CD4-positive, alpha-beta T cell treated with Interleukin-21 for 1 hour (primary cell): ENCODE data around the gene P3R3URF.

Experiments
- DNase-seq: peaks from one replicate; pipeline ENCODE4 v3.0.0-alpha.2; 2020

Gene P3R3URF

GRCh38 chr1:46193285-46193684, 17.0 kb upstream of the P3R3URF start:
- no peak for DNase-seq

GRCh38 chr1:46192171-46192570, 15.9 kb upstream of the P3R3URF start:
- no peak for DNase-seq

GRCh38 chr1:46191033-46191701, 14.9 kb upstream of the P3R3URF start:
- no peak for DNase-seq

GRCh38 chr1:46190539-46190938, 14.3 kb upstream of the P3R3URF start:
- no peak for DNase-seq

DNA sequence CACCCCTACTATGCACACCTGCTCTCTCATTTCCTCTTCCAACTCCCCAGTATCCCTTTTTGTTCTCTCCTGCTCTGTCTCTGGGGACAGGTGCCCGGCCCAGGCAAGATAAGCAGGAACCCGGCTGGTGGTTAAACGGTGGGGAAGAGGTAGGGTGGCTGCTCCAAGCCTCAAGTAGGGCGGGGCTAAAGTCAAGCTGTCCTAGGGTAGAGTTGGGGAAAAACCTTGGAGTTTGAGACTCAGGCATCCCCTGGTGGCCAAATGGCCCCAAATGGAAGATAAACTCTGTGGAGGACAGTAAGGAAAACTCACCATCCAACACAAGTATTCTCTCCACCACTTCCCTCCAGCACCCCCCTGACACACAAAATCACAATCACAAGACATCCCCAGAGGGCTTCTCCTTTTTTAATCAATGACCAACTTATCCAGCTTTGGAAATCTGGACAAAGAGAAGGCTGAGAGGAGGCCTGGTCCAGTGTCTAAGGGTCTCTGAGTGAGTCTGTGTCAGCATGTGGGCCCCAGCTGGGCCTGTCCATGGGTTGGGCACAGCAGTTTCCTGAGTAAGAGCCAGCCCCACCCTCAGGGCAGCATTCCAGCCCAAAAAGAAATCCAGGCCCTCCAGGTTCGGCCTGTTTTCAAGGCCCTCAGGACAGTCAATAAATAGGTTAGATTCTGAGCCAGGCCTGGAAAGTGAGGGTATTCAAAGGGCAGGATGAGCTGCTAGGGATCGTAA, 12.2 kb upstream of the P3R3URF start:
- no peak for DNase-seq

DNA sequence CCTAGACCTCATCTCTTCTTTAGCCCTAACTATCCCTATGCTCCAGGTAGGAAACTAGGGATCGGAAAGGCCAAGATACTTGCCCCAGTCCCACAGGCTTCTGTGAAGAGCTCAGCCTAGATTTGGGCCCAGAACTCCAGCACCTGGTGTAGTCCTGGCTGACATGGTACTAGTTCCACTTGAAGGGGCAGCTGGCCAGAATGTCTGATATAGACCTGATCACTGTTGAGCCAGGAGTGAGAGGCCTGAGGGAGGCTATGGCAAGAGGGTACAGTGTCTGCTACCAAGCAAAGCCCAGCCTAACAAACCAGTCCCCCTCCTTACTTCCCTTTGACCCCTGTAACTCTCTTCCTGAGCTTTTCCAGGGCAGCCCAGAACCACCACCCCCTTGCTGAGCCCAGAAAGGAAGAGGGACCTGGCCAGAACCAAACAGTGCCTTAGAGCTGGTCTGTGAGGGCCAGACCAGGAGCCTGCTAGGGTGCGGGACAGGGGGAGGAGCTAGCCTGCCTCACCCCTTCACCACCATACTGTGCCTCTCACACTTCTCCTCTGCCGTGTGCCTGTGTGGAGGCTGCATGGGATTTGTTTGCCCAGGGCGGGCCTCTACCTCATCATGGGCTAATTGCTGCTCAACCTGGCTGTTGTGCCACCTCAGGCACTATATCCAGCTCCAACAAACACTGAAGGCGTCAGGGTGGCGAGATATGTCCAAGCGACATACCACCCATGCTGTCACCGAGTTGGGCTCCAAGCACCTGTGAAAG, 11.0 kb upstream of the P3R3URF start:
- no peak for DNase-seq

DNA sequence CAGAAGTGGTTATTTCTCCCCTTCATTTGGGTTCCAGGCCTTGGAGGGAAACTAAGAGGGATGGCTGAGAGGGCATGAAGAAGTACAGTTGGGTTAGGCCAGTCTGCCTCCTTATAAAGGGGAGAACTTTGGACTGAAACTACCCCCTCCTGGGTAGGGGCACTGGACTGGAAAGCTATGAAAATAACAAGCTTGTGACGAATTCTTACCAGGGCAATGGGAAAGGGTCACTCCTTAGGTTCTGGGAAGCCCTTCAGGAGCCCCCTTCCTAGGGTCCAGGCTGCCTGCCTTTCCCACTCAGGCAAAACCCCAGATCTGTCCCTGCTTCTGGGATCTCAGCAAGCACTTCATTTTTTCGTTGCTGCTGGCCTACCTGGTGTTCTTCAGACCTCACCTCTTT, 9.8 kb upstream of the P3R3URF start:
- DNase-seq, result no peak

DNA sequence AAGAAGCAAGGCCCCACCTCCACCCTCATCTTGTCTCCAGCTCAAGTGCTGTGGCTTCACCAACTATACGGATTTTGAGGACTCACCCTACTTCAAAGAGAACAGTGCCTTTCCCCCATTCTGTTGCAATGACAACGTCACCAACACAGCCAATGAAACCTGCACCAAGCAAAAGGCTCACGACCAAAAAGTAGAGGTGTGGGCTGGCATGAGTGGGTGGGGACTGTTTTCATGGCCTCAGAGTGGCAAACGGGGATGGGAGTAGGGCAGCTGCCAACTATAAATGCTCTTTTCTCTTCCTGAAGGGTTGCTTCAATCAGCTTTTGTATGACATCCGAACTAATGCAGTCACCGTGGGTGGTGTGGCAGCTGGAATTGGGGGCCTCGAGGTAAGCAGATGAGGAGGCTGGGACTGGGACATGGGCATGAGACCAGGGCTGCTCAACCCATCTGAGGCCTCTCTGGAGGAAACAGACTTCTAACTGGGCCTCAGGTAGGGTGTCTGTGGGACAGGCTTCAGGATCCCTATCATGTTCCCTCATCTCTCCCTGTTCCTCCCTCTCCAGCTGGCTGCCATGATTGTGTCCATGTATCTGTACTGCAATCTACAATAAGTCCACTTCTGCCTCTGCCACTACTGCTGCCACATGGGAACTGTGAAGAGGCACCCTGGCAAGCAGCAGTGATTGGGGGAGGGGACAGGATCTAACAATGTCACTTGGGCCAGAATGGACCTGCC, 8.8 kb upstream of the P3R3URF start:
- DNase-seq, result no peak

DNA sequence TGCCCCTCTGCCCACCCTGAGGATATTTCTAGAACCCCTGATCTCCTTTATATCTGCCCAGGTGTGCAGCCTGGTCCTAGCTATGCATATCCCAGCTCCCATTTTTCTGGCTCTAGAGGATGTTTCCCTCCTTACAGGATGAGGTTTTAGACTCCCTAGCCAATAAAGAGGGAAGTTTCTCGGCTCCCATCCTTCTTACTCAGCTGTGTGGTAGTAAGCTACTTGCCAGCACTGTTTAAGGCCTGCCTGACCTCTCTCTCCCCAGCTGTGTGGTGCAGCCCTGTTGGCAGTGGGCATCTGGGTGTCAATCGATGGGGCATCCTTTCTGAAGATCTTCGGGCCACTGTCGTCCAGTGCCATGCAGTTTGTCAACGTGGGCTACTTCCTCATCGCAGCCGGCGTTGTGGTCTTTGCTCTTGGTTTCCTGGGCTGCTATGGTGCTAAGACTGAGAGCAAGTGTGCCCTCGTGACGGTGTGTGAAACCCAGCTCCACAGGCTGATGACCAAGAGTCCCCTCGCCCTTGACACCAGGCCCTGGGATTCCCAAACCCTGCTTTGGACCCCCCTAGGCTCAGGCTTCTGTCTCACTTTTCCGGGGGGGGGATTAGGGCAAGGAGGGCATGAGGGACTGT, 7.8 kb upstream of the P3R3URF start:
- no peak for DNase-seq

DNA sequence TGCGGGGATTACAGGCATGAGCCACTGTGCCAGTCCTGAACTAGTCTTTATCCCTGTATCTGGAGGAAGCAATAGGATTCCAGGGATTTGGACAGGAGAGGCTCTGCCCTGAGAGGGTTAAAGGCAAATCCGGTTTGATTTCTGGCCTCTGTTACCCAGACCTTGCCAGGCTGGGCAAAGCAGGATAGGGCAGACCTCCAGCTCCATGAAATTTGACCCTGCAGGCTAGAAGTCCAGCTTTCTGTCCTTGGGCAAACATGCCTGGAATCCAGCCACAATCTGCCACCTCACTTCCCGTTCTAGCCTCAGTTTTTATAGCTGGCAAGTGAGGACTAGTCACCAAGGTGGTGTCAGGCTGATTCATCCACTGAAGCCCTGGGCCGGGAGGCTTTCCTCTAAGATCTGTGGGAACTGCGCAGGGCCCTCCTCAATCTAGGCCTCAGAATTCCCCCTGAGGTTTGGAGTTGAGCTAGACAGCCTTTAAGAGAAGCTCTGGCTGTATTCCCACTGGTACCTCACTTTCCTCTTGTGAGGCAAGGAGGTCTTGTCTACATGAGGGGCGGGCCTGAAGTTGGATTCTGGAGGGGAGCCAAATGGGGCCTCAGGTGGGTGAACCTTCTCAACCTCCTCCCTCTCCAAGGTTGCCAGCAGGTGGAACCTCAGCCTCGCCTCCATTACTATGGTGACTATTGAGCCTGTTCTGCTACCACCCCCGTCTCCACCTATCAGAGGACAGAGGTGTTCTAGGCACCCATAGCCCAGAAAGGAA, 7.0 kb upstream of the P3R3URF start:
- DNase-seq, result no peak

DNA sequence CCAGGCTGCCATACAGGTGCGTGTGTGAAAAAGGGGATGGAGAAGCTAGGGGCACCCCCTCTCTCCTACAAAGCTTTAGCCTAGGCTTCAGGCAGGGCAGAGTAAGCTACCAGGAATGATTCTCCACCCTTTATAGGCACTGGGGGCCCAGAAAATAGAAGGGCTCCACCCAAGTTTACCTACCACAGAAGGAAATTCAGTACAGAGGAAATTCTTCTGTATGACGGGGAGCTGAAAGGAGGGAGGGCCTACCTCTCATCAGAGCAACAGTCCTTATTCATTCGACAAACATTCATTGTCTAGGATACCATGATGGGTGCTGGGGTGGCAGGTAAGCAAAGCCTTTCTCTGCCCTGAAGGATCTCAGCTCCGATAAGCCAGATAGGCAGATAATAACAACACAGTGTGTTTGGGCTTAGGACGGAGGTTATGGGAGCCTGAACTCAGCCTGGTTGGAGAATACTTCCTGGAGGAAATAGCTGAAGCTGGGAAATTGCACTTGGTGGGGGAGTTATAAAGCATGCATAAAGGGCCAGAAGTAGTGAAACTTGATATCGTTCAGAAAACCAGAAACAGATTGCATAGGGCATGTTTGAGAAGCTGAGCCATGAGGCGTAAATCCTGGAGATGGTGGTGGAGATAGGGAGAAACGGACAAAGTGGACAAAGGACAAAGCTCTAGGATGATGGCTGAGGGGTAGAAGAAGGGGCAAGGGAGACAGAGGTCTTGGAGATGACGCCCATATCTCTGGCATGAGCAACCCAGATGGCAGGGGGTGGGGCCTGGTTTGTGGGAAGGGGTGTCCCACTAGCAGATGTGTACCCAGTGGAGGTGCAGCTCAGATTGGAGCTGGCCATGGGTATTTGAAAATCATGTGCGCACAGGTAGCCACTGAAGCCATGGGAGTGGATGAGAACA, 5.3 kb upstream of the P3R3URF start:
- no peak for DNase-seq

DNA sequence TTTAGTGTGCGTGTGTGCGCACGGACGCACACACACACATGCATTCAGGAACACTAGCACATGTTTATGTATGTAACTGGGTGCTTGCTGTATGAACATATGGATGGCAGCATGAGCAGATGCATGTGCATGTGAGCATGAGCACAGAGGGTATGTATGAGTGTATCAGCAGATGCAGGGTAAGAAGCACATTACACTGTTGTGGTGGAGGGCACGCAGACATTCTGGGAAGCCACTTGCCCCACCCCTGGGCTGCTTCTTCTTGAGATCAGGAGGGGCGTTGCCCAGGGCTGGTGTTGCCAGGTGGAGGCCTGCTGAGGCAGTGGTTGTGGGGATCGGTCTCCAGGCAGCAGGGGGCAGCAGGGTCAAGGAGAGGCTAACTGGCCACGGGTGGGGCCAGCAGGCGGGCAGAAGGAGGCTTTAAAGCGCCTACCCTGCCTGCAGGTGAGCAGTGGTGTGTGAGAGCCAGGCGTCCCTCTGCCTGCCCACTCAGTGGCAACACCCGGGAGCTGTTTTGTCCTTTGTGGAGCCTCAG, 3.9 kb upstream of the P3R3URF start:
- DNase-seq, result no peak

DNA sequence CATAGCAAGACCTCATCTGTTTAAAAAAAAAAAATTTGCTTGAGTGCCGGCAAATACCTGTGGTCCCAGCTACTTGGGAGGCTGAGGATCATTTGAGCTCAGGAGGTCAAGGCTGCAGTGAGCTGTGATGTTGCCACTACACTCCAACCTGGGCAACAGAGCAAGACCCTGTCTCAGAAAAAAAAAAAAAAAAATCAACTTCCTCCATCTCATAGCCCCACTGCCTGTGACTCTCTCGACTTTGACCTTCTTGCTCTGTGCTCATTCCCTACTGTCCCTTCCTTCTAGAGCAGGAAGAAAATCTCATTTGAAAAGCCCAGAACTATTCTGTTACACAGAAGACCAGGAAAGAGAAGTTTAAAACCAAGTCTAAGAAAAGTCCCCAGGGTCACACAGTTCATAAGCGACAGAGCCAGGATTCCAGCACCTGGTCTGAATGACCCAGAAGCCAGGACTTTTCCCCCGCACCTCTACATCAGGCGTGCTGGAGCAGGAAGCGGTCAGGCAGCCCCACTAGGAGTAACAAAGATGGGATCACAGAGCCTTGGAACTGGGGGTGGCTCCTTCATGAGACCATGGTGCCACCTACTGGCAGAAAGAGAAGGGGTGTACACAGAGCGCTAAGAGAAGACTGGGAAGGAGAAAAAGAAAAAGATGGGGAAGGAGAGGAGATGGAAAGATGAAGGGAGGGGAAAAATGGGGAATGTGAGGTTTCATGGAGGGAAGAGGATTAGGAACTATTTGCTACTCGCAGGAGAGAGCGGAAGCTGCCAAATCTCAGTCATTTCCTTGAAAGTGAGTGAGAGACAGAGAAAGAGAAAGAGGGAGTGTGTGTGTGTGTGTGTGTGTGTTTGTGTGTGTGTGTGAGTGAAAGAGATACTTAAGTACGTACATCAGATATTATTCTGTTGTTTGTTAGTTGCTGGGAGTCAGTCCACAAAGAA, 3.1 kb upstream of the P3R3URF start:
- DNase-seq, result peak; percentile 69

DNA sequence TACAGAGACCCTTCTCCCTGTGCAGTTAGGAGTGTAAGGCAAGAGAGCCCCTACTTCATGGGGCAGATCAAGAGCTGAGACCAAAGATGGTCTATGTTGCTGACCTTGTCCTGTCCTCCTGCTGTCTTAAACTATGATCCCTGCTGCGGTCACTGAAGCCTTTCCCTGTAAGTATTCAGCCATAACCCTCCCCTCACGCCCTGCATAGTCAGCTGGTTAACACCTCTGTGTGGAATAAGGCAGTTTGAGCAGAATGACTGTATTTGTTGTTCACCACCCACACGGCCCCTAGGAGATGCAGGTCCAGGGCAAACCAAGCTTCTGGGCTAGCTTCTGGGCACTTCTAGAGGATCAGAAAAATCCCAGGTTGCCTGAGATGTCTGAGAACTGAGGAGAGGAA, 1.0 kb downstream of the P3R3URF start:
- DNase-seq, result no peak

DNA sequence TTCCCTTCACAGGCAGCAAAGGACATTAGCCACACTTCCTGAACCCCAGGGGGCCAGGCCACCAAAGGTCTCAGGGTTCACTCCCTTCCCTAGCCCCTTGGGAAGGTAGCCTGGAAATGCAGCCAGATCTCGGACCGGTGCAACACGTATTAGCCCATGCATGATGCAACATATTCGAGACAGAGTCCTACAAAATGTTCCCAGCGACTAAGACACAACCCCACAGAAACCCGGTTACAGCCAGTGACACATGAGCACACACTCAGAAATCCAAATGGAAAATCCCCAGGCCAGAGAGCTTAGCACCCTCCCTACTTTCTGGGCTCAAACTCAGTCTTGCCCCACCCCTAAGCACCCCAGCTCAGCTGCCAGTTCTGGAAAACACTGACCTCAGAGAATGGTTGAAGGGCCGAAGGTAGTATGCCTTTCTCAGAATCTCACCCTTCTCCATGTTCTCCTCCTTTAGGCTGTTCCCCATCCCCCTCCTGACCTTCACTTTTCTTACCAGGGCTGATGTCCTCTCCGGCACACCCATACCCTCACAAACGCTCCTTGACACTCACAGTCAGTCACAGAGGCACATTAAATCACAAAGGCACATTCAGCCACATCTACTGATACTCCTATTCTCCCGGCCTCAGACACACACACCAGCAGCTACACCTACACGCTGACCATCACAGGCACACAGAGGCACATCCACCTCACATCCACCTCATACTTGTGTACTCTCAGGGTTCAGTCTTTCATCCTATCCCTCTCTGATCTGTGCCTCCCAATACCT, 1.6 kb downstream of the P3R3URF start, which contains the start of gene TSPAN1:
Gene TSPAN1, plus strand, starts transcription at position 640 of the 784 bp plus-strand sequence. CDS start 6,021 bp downstream, outside the sequence.
- no peak for DNase-seq

DNA sequence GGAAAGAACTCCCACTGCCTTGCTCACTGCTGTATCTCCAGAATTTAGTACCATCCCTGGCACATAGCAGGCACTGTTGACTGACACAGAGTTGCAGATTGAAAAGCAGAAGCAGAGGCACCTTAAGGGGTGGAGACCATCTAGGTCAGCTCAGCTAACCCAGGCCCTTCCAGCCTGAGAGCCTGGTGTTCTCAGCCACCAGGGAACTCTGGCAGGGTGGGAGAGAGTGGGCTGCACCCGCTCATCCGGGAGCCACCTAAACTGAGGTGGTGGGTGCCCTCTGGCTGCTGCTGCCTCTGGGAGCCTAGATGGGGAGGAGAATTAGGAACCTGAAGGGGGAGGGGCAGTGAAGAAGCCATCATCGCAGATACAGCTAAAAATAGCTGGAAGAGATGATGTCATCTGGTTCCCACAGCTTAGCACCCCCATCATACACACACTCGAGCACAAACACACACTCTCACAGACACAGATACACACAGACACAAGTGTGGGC, 2.9 kb downstream of the P3R3URF start:
- DNase-seq, result no peak

GRCh38 chr1:46172321-46172720, 4.0 kb downstream of the P3R3URF start:
- DNase-seq, result no peak

- DNase-seq, result no peak
Observed at GRCh38 chr1:46171871-46172270, 4.4 kb downstream of the P3R3URF start.
